GM20000 (cell line): ENCODE measurements around the gene ODAD2.

Experiments
- DNase-seq: peaks from one replicate; pipeline ENCODE4 v3.0.0; 2012; ENCODE audit warnings: low spot score
- CTCF ChIP-seq: IDR thresholded peaks from 2 replicates; pipeline ENCODE4 v1.5.1; 2012; ENCODE audit warnings: mild to moderate bottlenecking, control low read depth; ENCODE audit errors: extremely low read depth, missing control alignments

The ODAD2 gene

GRCh38 chr10:27998954-27999275 is at the start of gene ODAD2:
Gene ODAD2, minus strand, starts transcription at chr10:27999079. Its CDS starts 3,937 bp downstream, at chr10:27995142.
- TF ChIP-seq CTCF: no peak

GRCh38 chr10:28047061-28047460 is 48.2 kb upstream of the ODAD2 start:
- TF ChIP-seq CTCF: no peak
- DNase-seq: no peak

More at GRCh38 chr10:27998954-27999275, at the start of gene ODAD2:
- DNase-seq: no peak

GRCh38 chr10:28046579-28046978 is 47.7 kb upstream of the ODAD2 start:
- no peak for TF ChIP-seq CTCF

GRCh38 chr10:28043941-28044340 is 45.1 kb upstream of the ODAD2 start:
- no peak for TF ChIP-seq CTCF
- no peak for DNase-seq

More at GRCh38 chr10:28046579-28046978, 47.7 kb upstream of the ODAD2 start:
- no peak for DNase-seq

- TF ChIP-seq CTCF: no peak
- no peak for DNase-seq
These were observed 37.7 kb upstream of the ODAD2 start for GRCh38 chr10:28036587-28036986.

GRCh38 chr10:28020993-28021982 is 22.4 kb upstream of the ODAD2 start:
- TF ChIP-seq CTCF: no peak

GRCh38 chr10:28020080-28020860 is 21.4 kb upstream of the ODAD2 start:
- no peak for TF ChIP-seq CTCF

More at GRCh38 chr10:28020993-28021982, 22.4 kb upstream of the ODAD2 start:
- no peak for DNase-seq

More at GRCh38 chr10:28020080-28020860, 21.4 kb upstream of the ODAD2 start:
- DNase-seq: no peak
